Neural crest cell (in vitro differentiated cells): Measurements from ENCODE around the gene FHOD1. TPM values are rescaled to one million over a fixed set of nuclear protein-coding genes. Genes with fewer than 3 reads are reported as not detected.

Experiments
- DNase-seq: peaks from one replicate; pipeline ENCODE4 v3.0.0; 2021; ENCODE audit warnings: low read depth, mixed read lengths, low spot score
- H3K27ac Mint-ChIP-seq: one replicate; pipeline ENCODE4 v1.8.0; 2021; ENCODE audit warnings: mild to moderate bottlenecking, mixed read lengths; ENCODE audit not compliant: unreplicated experiment
- H3K27me3 Mint-ChIP-seq: 2 replicates; pipeline ENCODE4 v1.8.0; 2021; ENCODE audit warnings: low read depth, mild to moderate bottlenecking, mixed read lengths
- H3K36me3 Mint-ChIP-seq: 2 replicates; pipeline ENCODE4 v1.8.0; 2021; ENCODE audit warnings: low read depth, mild to moderate bottlenecking, mixed read lengths
- H3K4me1 Mint-ChIP-seq: 2 replicates; pipeline ENCODE4 v1.8.0; 2021; ENCODE audit warnings: mixed read lengths
- H3K4me3 Mint-ChIP-seq: one replicate; pipeline ENCODE4 v1.8.0; 2021; ENCODE audit warnings: mild to moderate bottlenecking, mixed read lengths
- H3K9me3 Mint-ChIP-seq: 2 replicates; pipeline ENCODE4 v1.8.0; 2021; ENCODE audit warnings: mixed read lengths
- total RNA-seq: library from RNA; stranded (reverse); gene quantifications from 2 replicates; pipeline ENCODE4 v1.2.1, GENCODE V29; 2021
- TF ChIP-seq, protein P1 (sequence below): fragments of 200-600 bp; sonication (generic); conservative IDR thresholded peaks from 2 replicates; pipeline ENCODE4 v1.5.0; 2021; ENCODE audit warnings: antibody characterized with exemption, mild to moderate bottlenecking

Gene FHOD1
- total RNA-seq, 1 donor from 2014 or later, result 45.5 TPM

DNA sequence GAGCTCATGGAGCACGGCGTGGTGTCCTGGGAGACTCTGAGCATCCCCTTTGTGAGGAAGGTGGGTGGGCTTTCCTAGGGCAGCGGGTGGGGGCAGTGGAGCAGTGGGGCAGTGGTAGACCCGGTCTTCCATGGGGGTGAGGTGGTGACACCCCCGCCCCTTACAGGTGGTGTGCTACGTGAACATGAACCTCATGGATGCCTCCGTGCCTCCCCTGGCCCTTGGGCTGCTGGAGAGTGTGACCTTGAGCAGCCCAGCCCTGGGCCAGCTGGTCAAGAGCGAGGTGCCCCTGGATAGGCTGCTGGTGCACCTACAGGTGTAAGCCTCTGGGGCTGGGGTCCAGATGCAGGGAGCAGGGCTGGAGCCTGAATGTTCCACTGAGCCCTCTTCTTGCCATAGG is 46.8 kb downstream of the FHOD1 start:
- Mint-ChIP-seq H3K4me3 (peak overlapping the region; percentile 44), H3K36me3 (peaks cover 9% of the 10 kb centered on the region), H3K4me1 (peaks cover 8% of the 10 kb centered on the region), H3K27ac (no peak overlapping the region), H3K9me3 (no peaks in the 10 kb centered on the region), H3K27me3 (no peaks in the 10 kb centered on the region)
- no peak for DNase-seq
- TF ChIP-seq, protein P1, sequence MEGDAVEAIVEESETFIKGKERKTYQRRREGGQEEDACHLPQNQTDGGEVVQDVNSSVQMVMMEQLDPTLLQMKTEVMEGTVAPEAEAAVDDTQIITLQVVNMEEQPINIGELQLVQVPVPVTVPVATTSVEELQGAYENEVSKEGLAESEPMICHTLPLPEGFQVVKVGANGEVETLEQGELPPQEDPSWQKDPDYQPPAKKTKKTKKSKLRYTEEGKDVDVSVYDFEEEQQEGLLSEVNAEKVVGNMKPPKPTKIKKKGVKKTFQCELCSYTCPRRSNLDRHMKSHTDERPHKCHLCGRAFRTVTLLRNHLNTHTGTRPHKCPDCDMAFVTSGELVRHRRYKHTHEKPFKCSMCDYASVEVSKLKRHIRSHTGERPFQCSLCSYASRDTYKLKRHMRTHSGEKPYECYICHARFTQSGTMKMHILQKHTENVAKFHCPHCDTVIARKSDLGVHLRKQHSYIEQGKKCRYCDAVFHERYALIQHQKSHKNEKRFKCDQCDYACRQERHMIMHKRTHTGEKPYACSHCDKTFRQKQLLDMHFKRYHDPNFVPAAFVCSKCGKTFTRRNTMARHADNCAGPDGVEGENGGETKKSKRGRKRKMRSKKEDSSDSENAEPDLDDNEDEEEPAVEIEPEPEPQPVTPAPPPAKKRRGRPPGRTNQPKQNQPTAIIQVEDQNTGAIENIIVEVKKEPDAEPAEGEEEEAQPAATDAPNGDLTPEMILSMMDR, result no peak

DNA sequence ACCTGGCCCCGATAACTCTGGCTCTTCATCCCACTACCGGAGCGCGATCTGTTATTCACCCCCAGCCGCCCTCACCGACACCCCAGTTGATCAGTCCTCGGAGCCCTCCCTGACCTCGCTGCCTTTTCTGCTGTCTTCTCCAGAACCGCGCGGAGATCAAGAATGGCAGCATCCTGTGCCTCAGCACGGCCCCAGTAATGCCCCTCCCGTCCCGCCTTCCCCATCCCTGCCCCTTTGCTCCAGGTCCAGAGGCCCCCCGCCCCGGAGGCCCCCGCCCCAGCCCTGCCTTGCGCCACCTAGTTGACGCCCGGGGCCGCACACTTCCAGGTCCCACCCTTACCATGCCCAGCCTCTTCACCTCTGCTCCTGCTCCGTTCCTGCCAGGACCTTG is 47.5 kb downstream of the FHOD1 start:
- Mint-ChIP-seq H3K4me3 (peak overlapping the region; percentile 34), H3K36me3 (peaks cover 9% of the 10 kb centered on the region), H3K27ac (no peak overlapping the region), H3K9me3 (no peaks in the 10 kb centered on the region), H3K27me3 (no peaks in the 10 kb centered on the region), H3K4me1 (peaks cover 8% of the 10 kb centered on the region)
- no peak for DNase-seq
- TF ChIP-seq, protein P1, result peak; percentile 9

DNA sequence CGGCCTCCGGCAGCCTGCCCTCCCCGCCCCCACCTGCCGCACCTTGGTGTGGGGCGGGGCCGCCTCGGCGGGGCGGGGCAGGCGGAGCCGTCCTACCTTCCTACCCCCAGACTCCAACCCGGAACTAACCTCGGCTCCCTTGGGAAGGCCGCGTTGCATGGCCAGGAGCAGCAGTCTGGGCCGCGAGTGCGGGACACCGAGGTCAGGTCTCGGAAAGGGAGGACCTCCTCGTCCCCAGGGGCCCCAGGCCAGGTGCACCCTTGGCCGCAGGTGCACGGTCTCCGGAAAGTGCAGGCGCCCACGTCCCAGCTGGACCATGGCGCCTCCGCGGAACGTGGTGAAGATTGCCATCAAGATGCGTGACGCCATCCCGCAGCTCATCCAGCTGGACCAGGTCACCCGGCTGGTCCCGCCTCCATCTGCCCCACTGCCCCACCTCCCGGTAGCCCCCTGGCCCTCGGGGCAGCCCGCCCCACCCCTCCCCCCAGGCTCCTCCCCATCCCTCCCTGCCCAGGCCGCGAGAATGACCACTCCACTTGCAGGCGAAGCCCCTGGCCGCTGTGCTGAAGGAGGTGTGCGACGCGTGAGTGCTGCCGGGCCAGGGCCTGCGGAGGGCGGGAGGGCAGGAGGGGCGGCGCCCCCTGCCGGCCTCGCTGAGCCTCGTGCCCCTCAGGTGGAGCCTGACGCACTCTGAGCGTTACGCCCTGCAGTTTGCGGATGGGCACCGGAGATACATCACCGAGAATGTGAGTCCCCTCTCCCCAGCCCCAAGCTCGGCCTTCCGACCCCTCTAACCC is 48.1 kb downstream of the FHOD1 start, which contains the start of gene ELMO3:
Gene ELMO3 (plus strand): TSS at position 121 of the 797 bp plus-strand sequence. CDS start 196 bp downstream, at position 317.
- peaks cover 9% of the 10 kb centered on the region for H3K36me3 Mint-ChIP-seq

DNA sequence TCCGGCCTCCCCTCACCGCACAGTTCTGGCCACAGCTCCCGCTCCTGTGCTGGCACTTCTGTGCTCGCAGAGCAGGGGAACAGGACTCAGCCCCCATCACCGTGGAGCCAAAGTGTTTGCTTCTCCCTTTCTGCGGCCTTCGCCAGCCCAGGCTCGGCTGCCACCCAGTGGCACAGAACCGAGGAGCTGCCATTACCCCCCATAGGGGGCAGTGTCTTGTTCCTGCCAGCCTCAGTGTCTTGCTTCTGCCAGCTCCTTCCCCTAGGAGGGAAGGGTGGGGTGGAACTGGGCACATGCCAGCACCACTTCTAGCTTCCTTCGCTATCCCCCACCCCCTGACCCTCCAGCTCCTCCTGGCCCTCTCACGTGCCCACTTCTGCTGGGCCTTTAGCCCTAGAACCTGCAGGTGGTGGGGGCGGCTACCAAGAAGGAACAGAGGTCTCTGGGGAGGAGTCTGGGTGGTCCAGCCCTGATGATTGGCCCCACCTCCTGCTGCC is 49.0 kb downstream of the FHOD1 start:
- Mint-ChIP-seq H3K9me3 (no peaks in the 10 kb centered on the region), H3K4me3 (peak overlapping the region; percentile 65), H3K27ac (no peak overlapping the region), H3K4me1 (peaks cover 17% of the 10 kb centered on the region), H3K27me3 (no peaks in the 10 kb centered on the region), H3K36me3 (peaks cover 9% of the 10 kb centered on the region)
- TF ChIP-seq, protein P1, result peak; percentile 46
- DNase-seq, result no peak

More for the DNA sequence above, 48.1 kb downstream of the FHOD1 start, which contains the start of gene ELMO3:
- H3K4me1 Mint-ChIP-seq, result peaks cover 8% of the 10 kb centered on the region
- H3K27ac Mint-ChIP-seq, result no peak within 1 kb of the TSS
- TF ChIP-seq, protein P1, result peak; percentile 63
- no peaks in the 10 kb centered on the region for H3K9me3 Mint-ChIP-seq
- DNase-seq, result no peak
- H3K27me3 Mint-ChIP-seq, result no peaks in the 10 kb centered on the region
- H3K4me3 Mint-ChIP-seq, result peak within 1 kb of the TSS; percentile 65

DNA sequence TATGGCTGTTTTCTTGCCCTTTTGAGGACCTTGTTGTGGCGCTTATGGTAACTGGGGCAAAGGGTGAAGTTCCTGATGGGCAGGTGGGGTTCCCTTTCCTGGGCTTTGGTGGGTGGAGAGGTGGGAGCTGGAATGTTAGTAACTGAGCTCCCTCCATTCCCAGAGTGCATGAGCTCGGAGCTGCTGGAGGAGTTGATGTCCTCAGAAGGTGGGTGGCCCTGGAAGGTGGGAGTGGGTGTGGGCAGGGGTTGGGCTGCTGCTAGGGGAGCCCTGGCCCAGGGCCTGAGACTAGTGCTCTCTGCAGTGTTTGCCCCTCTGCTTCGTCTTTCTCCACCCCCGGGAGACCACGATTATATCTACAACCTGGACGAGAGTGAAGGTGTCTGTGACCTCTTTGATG is 49.6 kb downstream of the FHOD1 start:
- peaks cover 20% of the 10 kb centered on the region for H3K4me1 Mint-ChIP-seq
- H3K27me3 Mint-ChIP-seq, result no peaks in the 10 kb centered on the region
- TF ChIP-seq, protein P1, result no peak
- no peaks in the 10 kb centered on the region for H3K9me3 Mint-ChIP-seq
- H3K36me3 Mint-ChIP-seq, result peaks cover 9% of the 10 kb centered on the region
- no peak overlapping the region for H3K27ac Mint-ChIP-seq
- peak overlapping the region; percentile 65 for H3K4me3 Mint-ChIP-seq
- no peak for DNase-seq
